Frontal cortex (tissue), 4 donors: ENCODE results near the gene KANSL1. TPM values are rescaled to one million over a fixed set of nuclear protein-coding genes. Genes with fewer than 3 reads are reported as not detected.
"Not testable (repeated sequence)": the region's sequence is repeated elsewhere in the genome, so short reads cannot be mapped to it uniquely, and the experiment has no call there.

Source experiments
- DNase-seq, 2 donors: peaks; one replicate each; pipeline ENCODE4 v3.0.0; 2012; ENCODE audit warnings: low spot score in 2 of 2
- FAIRE-seq: peaks from 2 replicates; lab custom pipeline; 2012; peaks lifted over from hg19 to GRCh38; lab: Jason Lieb, UNC
- total RNA-seq: library from RNA; depleted of rRNA; stranded (reverse); fragments of >200 nt; gene quantifications from one replicate; pipeline ENCODE4 v1.2.3, GENCODE V29; 2014
- donor health status: control.
- donor health status: control.
- donor health status: control.

KANSL1 gene
- total RNA-seq, 1 donor from 2014 or later, result 113 TPM

- DNase-seq, result no peak
- FAIRE-seq, result no peak
Measured at GRCh38 chr17:46029627-46030026, 163.6 kb downstream of the KANSL1 start.

DNA sequence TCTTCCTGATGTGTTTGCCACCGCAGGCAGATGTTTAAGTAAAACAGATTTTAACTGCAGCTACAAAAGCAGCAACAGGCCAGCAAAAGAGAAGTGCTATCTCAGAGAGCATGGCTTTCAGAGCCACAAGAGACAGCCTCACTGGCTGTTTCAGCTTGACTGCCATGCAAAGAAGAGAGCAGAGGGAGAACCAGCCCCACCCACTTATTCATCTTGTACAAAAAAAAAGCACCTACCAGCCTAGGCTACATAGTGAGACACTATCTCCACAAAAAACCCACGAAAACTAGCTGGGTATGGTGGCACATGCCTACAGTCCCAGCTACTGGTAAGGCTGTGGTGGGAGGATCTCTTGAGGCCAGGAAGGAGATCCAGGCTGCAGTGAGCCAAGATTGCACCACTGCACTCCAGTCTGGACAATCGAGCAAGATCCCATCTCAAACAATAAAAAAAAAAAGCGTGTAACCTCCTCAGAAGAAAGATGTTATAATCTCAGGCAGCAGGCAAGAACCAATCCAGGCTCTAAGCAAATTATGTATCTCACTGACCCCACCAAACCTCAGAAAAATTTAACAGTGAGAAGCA, 164.2 kb downstream of the KANSL1 start:
- FAIRE-seq (no peak), DNase-seq (no peak)

DNA sequence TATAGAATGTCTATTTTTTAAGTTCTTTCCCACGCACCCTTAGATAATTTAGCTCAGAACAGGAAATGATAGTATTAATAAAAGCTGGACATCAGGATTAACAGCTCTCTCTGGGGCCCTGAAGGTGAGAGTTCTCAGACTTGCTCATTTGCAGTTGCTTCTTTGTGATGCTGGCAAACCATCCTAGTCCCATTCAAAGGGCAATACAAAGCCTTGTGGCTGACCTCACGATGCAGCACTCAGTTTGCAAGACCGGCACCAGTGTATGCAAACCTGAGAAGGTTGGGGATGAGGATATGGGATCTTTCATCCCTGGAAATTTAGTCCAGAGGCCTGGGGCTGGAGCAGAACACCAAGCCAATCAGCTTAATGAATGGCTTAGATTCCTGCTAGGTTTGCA, 164.9 kb downstream of the KANSL1 start:
- DNase-seq, result no peak
- no peak for FAIRE-seq

GRCh38 chr17:46027976-46028325, 165.3 kb downstream of the KANSL1 start:
- FAIRE-seq (no peak), DNase-seq (no peak)

GRCh38 chr17:46027048-46027975, 165.9 kb downstream of the KANSL1 start:
- DNase-seq (no peak), FAIRE-seq (no peak)

DNA sequence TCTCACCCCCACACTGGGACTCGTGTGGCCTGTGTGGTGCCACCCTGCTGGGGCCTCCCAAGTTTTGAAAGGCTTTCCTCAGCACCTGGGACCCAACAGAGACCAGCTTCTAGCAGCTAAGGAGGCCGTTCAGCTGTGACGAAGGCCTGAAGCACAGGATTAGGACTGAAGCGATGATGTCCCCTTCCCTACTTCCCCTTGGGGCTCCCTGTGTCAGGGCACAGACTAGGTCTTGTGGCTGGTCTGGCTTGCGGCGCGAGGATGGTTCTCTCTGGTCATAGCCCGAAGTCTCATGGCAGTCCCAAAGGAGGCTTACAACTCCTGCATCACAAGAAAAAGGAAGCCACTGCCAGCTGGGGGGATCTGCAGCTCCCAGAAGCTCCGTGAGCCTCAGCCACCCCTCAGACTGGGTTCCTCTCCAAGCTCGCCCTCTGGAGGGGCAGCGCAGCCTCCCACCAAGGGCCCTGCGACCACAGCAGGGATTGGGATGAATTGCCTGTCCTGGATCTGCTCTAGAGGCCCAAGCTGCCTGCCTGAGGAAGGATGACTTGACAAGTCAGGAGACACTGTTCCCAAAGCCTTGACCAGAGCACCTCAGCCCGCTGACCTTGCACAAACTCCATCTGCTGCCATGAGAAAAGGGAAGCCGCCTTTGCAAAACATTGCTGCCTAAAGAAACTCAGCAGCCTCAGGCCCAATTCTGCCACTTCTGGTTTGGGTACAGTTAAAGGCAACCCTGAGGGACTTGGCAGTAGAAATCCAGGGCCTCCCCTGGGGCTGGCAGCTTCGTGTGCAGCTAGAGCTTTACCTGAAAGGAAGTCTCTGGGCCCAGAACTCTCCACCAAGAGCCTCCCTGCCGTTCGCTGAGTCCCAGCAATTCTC, 166.8 kb downstream of the KANSL1 start:
- FAIRE-seq, result no peak

GRCh38 chr17:46025510-46026165, 167.6 kb downstream of the KANSL1 start:
- FAIRE-seq (no peak), DNase-seq (no peak)

More for the DNA sequence above, 166.8 kb downstream of the KANSL1 start:
- no peak for DNase-seq

- no peak for DNase-seq
- FAIRE-seq, result no peak
Measured at GRCh38 chr17:46025060-46025459, 168.2 kb downstream of the KANSL1 start.

GRCh38 chr17:46024590-46024989, 168.6 kb downstream of the KANSL1 start:
- FAIRE-seq (no peak), DNase-seq (no peak)

DNA sequence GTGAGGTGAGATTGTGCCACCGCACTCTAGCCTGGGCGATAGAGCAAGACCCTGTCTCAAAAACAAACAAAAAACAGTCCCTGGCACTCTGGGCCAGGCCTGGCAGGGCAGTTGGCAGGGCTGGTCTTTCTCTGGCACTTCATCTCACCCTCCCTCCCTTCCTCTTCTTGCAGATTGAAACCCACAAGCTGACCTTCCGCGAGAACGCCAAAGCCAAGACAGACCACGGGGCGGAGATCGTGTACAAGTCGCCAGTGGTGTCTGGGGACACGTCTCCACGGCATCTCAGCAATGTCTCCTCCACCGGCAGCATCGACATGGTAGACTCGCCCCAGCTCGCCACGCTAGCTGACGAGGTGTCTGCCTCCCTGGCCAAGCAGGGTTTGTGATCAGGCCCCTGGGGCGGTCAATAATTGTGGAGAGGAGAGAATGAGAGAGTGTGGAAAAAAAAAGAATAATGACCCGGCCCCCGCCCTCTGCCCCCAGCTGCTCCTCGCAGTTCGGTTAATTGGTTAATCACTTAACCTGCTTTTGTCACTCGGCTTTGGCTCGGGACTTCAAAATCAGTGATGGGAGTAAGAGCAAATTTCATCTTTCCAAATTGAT, 169.3 kb downstream of the KANSL1 start:
- no peak for DNase-seq
- no peak for FAIRE-seq

DNA sequence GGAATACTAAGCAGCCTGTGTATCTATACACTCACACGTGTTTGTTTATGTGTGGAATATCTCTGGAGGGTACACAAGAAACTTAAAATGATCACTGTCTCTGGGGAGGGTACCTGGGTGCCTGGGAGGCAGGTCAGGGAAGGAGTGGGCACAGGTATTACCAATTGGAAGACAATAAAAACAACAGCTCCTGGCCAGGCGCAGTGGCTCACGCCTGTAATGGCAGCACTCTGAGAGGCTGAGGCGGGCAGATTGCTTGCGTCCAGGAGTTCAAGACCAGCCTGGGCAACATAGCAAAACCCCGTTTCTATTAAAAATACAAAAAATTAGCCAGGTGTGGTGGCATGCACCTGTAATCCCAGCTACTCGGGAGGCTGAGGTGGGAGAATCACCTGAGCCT, 169.9 kb downstream of the KANSL1 start:
- DNase-seq, FAIRE-seq: not testable (repeated sequence)

GRCh38 chr17:46020998-46021397, 172.2 kb downstream of the KANSL1 start:
- DNase-seq (no peak), FAIRE-seq (no peak)

- DNase-seq, result no peak
- FAIRE-seq, result no peak
Measured at GRCh38 chr17:46020023-46020761, 173.0 kb downstream of the KANSL1 start.

DNA sequence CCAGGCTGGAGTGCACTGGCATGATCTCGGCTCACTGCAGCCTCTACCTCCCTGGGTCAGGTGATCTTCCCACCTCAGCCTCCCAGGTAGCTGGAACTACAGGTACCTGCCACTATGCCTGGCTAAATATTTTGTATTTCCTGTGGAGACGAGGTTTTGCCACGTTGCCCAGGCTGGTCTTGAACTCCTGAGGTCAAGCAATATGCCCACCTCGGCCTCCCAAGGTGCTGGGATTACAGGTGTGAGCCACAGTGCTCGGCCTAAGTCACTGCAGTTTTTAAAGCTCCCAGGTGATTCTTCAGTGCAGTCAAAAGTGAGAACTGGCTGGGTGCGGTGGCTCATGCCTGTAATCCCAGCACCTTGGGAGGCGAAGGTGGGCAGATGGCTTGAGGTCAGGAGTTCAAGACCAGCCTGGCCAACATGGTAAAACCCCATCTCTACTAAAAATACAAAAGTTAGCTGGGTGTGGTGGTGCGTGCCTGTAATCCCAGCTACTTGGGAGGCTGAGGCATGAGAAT, 173.8 kb downstream of the KANSL1 start:
- not testable (repeated sequence) for FAIRE-seq, DNase-seq

DNA sequence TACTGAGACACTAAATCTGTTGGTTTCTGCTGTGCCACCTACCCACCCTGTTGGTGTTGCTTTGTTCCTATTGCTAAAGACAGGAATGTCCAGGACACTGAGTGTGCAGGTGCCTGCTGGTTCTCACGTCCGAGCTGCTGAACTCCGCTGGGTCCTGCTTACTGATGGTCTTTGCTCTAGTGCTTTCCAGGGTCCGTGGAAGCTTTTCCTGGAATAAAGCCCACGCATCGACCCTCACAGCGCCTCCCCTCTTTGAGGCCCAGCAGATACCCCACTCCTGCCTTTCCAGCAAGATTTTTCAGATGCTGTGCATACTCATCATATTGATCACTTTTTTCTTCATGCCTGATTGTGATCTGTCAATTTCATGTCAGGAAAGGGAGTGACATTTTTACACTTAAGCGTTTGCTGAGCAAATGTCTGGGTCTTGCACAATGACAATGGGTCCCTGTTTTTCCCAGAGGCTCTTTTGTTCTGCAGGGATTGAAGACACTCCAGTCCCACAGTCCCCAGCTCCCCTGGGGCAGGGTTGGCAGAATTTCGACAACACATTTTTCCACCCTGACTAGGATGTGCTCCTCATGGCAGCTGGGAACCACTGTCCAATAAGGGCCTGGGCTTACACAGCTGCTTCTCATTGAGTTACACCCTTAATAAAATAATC, 179.6 kb downstream of the KANSL1 start:
- DNase-seq (no peak), FAIRE-seq (no peak)

DNA sequence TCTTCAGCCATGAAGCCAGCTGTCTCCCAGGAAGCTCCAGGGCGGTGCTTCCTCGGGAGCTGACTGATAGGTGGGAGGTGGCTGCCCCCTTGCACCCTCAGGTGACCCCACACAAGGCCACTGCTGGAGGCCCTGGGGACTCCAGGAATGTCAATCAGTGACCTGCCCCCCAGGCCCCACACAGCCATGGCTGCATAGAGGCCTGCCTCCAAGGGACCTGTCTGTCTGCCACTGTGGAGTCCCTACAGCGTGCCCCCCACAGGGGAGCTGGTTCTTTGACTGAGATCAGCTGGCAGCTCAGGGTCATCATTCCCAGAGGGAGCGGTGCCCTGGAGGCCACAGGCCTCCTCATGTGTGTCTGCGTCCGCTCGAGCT, 180.1 kb downstream of the KANSL1 start:
- DNase-seq (no peak), FAIRE-seq (no peak)

DNA sequence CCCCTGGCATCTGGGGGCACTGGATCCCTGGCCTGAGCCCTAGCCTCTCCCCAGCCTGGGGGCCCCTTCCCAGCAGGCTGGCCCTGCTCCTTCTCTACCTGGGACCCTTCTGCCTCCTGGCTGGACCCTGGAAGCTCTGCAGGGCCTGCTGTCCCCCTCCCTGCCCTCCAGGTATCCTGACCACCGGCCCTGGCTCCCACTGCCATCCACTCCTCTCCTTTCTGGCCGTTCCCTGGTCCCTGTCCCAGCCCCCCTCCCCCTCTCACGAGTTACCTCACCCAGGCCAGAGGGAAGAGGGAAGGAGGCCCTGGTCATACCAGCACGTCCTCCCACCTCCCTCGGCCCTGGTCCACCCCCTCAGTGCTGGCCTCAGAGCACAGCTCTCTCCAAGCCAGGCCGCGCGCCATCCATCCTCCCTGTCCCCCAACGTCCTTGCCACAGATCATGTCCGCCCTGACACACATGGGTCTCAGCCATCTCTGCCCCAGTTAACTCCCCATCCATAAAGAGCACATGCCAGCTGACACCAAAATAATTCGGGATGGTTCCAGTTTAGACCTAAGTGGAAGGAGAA, 180.6 kb downstream of the KANSL1 start:
- no peak for FAIRE-seq

More for the DNA sequence above, 180.6 kb downstream of the KANSL1 start:
- DNase-seq, result no peak
